Measurements from ENCODE around the gene GATAD2A. TPM values are rescaled to one million over a fixed set of nuclear protein-coding genes. Genes with fewer than 3 reads are reported as not detected.

GATAD2A gene
- total RNA-seq, 1 donor from 2014 or later: 84.0 TPM

DNA sequence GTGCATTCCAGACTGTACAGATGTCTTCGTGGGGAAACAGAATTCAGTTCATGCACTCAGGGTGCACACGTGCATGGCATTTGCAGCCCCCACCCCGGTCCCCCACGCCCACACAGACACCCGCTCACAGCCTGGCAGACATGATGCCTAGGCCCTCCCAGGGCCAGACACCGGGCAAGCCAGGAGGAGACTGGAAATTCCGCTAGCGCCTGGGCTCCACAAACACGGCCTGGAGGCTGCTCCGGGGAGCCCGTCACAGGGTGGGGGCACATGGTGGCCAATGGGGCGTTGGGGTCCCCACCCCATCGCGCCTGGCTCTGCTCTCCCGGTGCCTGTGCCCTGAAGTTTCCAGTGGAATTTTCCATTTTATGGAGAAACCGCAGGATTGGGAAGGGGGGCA is 136.1 kb downstream of the GATAD2A start:
- Histone ChIP-seq H3K4me3 (no peak overlapping the region), H3K4me1 (peaks cover 23% of the 10 kb centered on the region)
- no peak for ATAC-seq

GRCh38 chr19:19542507-19542906 is 137.0 kb downstream of the GATAD2A start:
- H3K36me3 ChIP-seq: no peaks in the 10 kb centered on the region
- H3K27ac ChIP-seq: no peak overlapping the region
- ATAC-seq (no peak), DNase-seq (no peak)
- no peak for TF ChIP-seq CTCF (IDR thresholded peaks at IDR 0.05)
- peaks cover 23% of the 10 kb centered on the region for H3K4me1 ChIP-seq
- intact Hi-C loops (cut with DNase I): no loop called here
- no peaks in the 10 kb centered on the region for H3K9me3 ChIP-seq
- H3K27me3 ChIP-seq (ENCODE audit: low read depth): peaks cover 87% of the 10 kb centered on the region
- H3K4me3 ChIP-seq: no peak overlapping the region

More for the DNA sequence above, 136.1 kb downstream of the GATAD2A start:
- peaks cover 81% of the 10 kb centered on the region for H3K27me3 ChIP-seq (ENCODE audit: low read depth)
- H3K36me3 ChIP-seq: no peaks in the 10 kb centered on the region
- intact Hi-C loops (cut with DNase I): no loop called here
- DNase-seq: no peak
- no peak overlapping the region for H3K27ac ChIP-seq
- no peaks in the 10 kb centered on the region for H3K9me3 ChIP-seq
- TF ChIP-seq CTCF (IDR thresholded peaks at IDR 0.05): no peak

GRCh38 chr19:19543101-19543500 is 137.6 kb downstream of the GATAD2A start:
- H3K9me3 ChIP-seq: no peaks in the 10 kb centered on the region
- no peaks in the 10 kb centered on the region for H3K36me3 ChIP-seq
- no peak overlapping the region for H3K4me3 ChIP-seq
- no peak overlapping the region for H3K27ac ChIP-seq
- no peak for ATAC-seq
- peaks cover 82% of the 10 kb centered on the region for H3K27me3 ChIP-seq (ENCODE audit: low read depth)
- peaks cover 20% of the 10 kb centered on the region for H3K4me1 ChIP-seq
- intact Hi-C loops (cut with DNase I): no loop called here
- no peak for TF ChIP-seq CTCF (IDR thresholded peaks at IDR 0.05)
- no peak for DNase-seq

GRCh38 chr19:19543640-19544039 is 138.2 kb downstream of the GATAD2A start:
- no peak overlapping the region for H3K27ac ChIP-seq
- intact Hi-C loops (cut with DNase I): no loop called here
- H3K27me3 ChIP-seq (ENCODE audit: low read depth): peaks cover 77% of the 10 kb centered on the region
- H3K4me1 ChIP-seq: peaks cover 14% of the 10 kb centered on the region
- no peaks in the 10 kb centered on the region for H3K9me3 ChIP-seq
- ATAC-seq (no peak), DNase-seq (no peak)
- H3K4me3 ChIP-seq: no peak overlapping the region
- TF ChIP-seq CTCF (IDR thresholded peaks at IDR 0.05): no peak
- H3K36me3 ChIP-seq: no peaks in the 10 kb centered on the region

GRCh38 chr19:19544257-19544953 is 138.9 kb downstream of the GATAD2A start:
- Histone ChIP-seq H3K9me3 (no peaks in the 10 kb centered on the region), H3K36me3 (no peaks in the 10 kb centered on the region), H3K4me1 (peaks cover 11% of the 10 kb centered on the region), H3K27ac (no peak overlapping the region), H3K4me3 (no peak overlapping the region), H3K27me3 (ENCODE audit: low read depth) (peaks cover 69% of the 10 kb centered on the region)
- intact Hi-C loops (cut with DNase I): no loop called here
- ATAC-seq (no peak), DNase-seq (no peak)
- TF ChIP-seq CTCF (IDR thresholded peaks at IDR 0.05): no peak
